Epidermal melanocyte (primary cell): Measurements from ENCODE around the gene CECR2.

Source experiments
- DNase-seq: peaks from one replicate; pipeline ENCODE4 v3.0.0; 2011; ENCODE audit warnings: low spot score; ENCODE audit not compliant: insufficient read length

CECR2 gene

GRCh38 chr22:17451316-17451715 is 82.1 kb downstream of the CECR2 start:
- DNase-seq = no peak

- no peak for DNase-seq
Measured at GRCh38 chr22:17460895-17461294, 91.6 kb downstream of the CECR2 start.

- no peak for DNase-seq
Measured at GRCh38 chr22:17470880-17471500, 101.7 kb downstream of the CECR2 start.

- no peak for DNase-seq
Measured at GRCh38 chr22:17471886-17472535, 102.8 kb downstream of the CECR2 start.

- DNase-seq = no peak
Measured at GRCh38 chr22:17472932-17473331, 103.7 kb downstream of the CECR2 start.

GRCh38 chr22:17475318-17476230 is 106.3 kb downstream of the CECR2 start:
- DNase-seq = no peak

GRCh38 chr22:17476838-17477237 is 107.6 kb downstream of the CECR2 start:
- DNase-seq = no peak

GRCh38 chr22:17477391-17477833 is 108.2 kb downstream of the CECR2 start:
- DNase-seq = no peak

- no peak for DNase-seq
Measured at GRCh38 chr22:17479135-17479534, 109.9 kb downstream of the CECR2 start.

GRCh38 chr22:17481424-17481823 is 112.2 kb downstream of the CECR2 start:
- DNase-seq = no peak

GRCh38 chr22:17483688-17484372 is 114.6 kb downstream of the CECR2 start:
- DNase-seq = no peak

- no peak for DNase-seq
Measured at GRCh38 chr22:17484608-17485007, 115.3 kb downstream of the CECR2 start.

GRCh38 chr22:17486313-17486712 is 117.1 kb downstream of the CECR2 start:
- DNase-seq = no peak

GRCh38 chr22:17486719-17487118 is 117.5 kb downstream of the CECR2 start:
- no peak for DNase-seq

GRCh38 chr22:17489101-17489500 is 119.8 kb downstream of the CECR2 start:
- no peak for DNase-seq

GRCh38 chr22:17491090-17491640 is 121.9 kb downstream of the CECR2 start:
- DNase-seq = no peak

GRCh38 chr22:17492247-17492646 is 123.0 kb downstream of the CECR2 start:
- DNase-seq = no peak

GRCh38 chr22:17493419-17493981 is 124.2 kb downstream of the CECR2 start:
- DNase-seq = no peak

GRCh38 chr22:17496841-17497240 is 127.6 kb downstream of the CECR2 start:
- DNase-seq = no peak

- peak; percentile 27 for DNase-seq
Measured at GRCh38 chr22:17501679-17502285, 132.5 kb downstream of the CECR2 start.
